Type B pancreatic cell (in vitro differentiated cells): ENCODE results near the gene TMEM132D. TPM values are rescaled to one million over a fixed set of nuclear protein-coding genes. Genes with fewer than 3 reads are reported as not detected.

Source experiments
- DNase-seq: peaks from one replicate; pipeline ENCODE4 v3.0.0; 2021; ENCODE audit warnings: mixed read lengths; ENCODE audit not compliant: unreplicated experiment; ENCODE audit errors: extremely low spot score
- H3K27ac Mint-ChIP-seq: 2 replicates; pipeline ENCODE4 v1.8.0; 2021; ENCODE audit warnings: mild to moderate bottlenecking, mixed read lengths
- H3K27me3 Mint-ChIP-seq: 2 replicates; pipeline ENCODE4 v1.8.0; 2021; ENCODE audit warnings: mixed read lengths
- H3K36me3 Mint-ChIP-seq: 2 replicates; pipeline ENCODE4 v1.8.0; 2021; ENCODE audit warnings: mixed read lengths
- H3K4me1 Mint-ChIP-seq: one replicate; pipeline ENCODE4 v1.8.0; 2021; ENCODE audit warnings: mixed read lengths; ENCODE audit not compliant: unreplicated experiment
- H3K4me3 Mint-ChIP-seq: 2 replicates; pipeline ENCODE4 v1.8.0; 2021; ENCODE audit warnings: mild to moderate bottlenecking, mixed read lengths
- H3K9me3 Mint-ChIP-seq: 2 replicates; pipeline ENCODE4 v1.8.0; 2021; ENCODE audit warnings: mixed read lengths
- total RNA-seq: library from RNA; stranded (reverse); gene quantifications from 2 replicates; pipeline ENCODE4 v1.2.1, GENCODE V29; 2021; ENCODE audit warnings: low replicate concordance
- TF ChIP-seq, protein P1 (sequence below): fragments of 200-600 bp; sonication (generic); conservative IDR thresholded peaks from 2 replicates; pipeline ENCODE4 v1.5.0; 2021; ENCODE audit warnings: antibody characterized with exemption, mild to moderate bottlenecking

TMEM132D gene
- total RNA-seq, 1 donor from 2014 or later, result 1.8 TPM

DNA sequence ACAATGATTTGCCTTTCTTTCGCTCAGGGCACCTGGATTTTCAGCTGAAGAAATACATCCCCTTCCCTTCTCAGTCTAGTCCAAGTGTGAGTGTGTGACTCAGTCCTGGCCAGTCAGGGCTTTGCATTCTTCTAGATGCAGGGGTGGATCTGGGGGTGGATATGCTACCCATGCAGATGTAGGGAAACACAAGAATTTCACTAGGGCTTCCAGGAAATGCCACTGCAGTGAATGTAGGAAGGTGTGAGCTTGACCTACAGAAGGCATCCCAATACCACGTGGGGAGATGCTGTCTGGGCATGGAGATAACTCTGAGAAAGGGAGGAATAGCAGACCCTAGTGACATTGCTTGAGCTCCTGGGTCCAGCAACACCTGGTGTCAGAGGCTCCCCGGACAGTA lies 646.3 kb downstream of the TMEM132D start:
- TF ChIP-seq, protein P1, sequence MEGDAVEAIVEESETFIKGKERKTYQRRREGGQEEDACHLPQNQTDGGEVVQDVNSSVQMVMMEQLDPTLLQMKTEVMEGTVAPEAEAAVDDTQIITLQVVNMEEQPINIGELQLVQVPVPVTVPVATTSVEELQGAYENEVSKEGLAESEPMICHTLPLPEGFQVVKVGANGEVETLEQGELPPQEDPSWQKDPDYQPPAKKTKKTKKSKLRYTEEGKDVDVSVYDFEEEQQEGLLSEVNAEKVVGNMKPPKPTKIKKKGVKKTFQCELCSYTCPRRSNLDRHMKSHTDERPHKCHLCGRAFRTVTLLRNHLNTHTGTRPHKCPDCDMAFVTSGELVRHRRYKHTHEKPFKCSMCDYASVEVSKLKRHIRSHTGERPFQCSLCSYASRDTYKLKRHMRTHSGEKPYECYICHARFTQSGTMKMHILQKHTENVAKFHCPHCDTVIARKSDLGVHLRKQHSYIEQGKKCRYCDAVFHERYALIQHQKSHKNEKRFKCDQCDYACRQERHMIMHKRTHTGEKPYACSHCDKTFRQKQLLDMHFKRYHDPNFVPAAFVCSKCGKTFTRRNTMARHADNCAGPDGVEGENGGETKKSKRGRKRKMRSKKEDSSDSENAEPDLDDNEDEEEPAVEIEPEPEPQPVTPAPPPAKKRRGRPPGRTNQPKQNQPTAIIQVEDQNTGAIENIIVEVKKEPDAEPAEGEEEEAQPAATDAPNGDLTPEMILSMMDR, result no peak
- Mint-ChIP-seq H3K4me3 (no peak overlapping the region), H3K9me3 (no peaks in the 10 kb centered on the region), H3K27me3 (peaks cover 9% of the 10 kb centered on the region), H3K36me3 (no peaks in the 10 kb centered on the region), H3K4me1 (no peaks in the 10 kb centered on the region), H3K27ac (no peak overlapping the region)
- no peak for DNase-seq

DNA sequence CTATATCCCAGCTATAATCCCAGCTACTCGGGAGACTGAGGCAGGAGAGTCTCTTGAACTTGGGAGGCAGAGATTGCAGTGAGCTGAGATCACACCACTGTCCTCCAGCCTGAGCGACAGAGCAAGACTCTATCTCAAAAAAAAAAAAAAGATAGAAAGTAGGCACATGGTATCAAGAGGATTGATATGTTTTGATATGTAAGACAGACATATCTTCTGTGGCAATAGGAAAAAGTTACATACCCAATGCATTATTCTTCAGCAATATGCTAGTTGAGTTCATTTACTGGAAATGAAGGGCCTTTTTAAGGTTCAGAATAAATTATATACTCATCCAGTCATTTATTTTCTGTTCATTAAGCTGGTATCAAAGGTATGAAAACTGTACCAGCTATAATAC lies 657.2 kb downstream of the TMEM132D start:
- Mint-ChIP-seq H3K27me3 (peaks cover 8% of the 10 kb centered on the region), H3K4me3 (no peak overlapping the region), H3K36me3 (no peaks in the 10 kb centered on the region), H3K4me1 (no peaks in the 10 kb centered on the region), H3K9me3 (no peaks in the 10 kb centered on the region), H3K27ac (no peak overlapping the region)
- TF ChIP-seq, protein P1, result no peak
- DNase-seq, result no peak

DNA sequence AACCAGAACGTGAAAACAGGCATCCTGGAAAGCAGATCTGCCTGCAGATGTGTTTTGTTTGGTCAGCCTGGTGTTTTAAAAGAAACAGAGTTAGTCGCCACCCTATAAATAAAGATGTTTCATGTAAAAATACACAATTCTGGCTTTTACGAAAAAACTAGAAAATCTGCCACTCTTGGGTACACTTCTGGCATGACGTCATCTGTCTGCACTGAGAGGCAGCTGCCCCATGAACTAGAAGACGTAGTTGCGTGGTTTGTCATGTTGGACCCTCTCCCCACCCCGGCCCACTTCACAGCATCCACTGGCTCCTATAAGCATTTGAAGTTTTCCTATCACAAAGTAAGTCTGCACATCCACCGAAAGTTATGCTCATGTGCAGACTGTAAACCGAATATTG lies 658.1 kb downstream of the TMEM132D start:
- Mint-ChIP-seq H3K4me1 (no peaks in the 10 kb centered on the region), H3K9me3 (no peaks in the 10 kb centered on the region)
- TF ChIP-seq, protein P1, result no peak

DNA sequence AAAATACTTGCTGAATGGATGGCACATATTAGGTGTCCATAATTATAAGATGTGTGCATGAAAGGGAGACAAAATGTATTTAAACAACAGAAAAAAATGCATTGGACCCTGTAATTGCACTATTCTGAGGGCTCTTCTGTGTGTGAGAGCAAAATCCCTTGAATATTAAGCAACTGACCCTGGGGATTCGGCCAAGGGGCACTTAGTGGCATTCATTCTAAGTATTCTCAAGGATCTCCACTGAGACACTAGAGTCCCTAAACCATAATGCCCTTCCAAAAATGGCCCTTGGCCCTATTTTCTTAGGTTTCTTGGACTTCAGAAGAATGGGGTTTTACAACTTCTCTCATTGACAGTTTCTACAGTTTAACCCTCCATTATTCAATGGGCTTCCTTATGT lies 662.0 kb downstream of the TMEM132D start:
- peaks cover 6% of the 10 kb centered on the region for H3K27me3 Mint-ChIP-seq
- H3K4me1 Mint-ChIP-seq, result no peaks in the 10 kb centered on the region
- H3K27ac Mint-ChIP-seq, result no peak overlapping the region
- TF ChIP-seq, protein P1, result no peak
- no peaks in the 10 kb centered on the region for H3K36me3 Mint-ChIP-seq
- no peak overlapping the region for H3K4me3 Mint-ChIP-seq
- H3K9me3 Mint-ChIP-seq, result peaks cover 5% of the 10 kb centered on the region
- DNase-seq, result no peak

More for the DNA sequence above, 658.1 kb downstream of the TMEM132D start:
- DNase-seq, result no peak
- no peak overlapping the region for H3K4me3 Mint-ChIP-seq
- H3K27me3 Mint-ChIP-seq, result peaks cover 11% of the 10 kb centered on the region
- H3K27ac Mint-ChIP-seq, result no peak overlapping the region
- no peaks in the 10 kb centered on the region for H3K36me3 Mint-ChIP-seq

DNA sequence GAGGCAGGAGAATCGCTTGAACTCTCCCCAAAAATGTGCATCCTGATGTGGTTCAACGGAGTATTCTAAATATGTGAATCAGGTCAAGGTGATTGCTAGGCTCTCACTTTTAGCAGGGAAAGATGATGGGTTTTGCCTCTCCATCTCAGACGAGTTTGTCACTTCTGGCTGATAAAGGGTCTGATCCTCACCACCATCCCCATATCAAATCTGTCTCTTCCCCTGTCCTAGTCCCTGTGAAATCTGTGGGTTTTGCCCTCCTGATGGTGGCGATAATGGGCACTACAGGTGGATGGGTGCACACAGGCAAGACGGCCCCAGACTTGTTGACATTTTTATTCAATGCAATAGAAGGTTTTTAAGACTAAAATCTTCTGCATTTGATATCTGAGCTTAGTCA lies 665.9 kb downstream of the TMEM132D start:
- Mint-ChIP-seq H3K4me3 (no peak overlapping the region), H3K27ac (no peak overlapping the region), H3K36me3 (no peaks in the 10 kb centered on the region), H3K27me3 (peaks cover 7% of the 10 kb centered on the region), H3K4me1 (no peaks in the 10 kb centered on the region), H3K9me3 (peaks cover 5% of the 10 kb centered on the region)
- DNase-seq, result no peak
- TF ChIP-seq, protein P1, result no peak

DNA sequence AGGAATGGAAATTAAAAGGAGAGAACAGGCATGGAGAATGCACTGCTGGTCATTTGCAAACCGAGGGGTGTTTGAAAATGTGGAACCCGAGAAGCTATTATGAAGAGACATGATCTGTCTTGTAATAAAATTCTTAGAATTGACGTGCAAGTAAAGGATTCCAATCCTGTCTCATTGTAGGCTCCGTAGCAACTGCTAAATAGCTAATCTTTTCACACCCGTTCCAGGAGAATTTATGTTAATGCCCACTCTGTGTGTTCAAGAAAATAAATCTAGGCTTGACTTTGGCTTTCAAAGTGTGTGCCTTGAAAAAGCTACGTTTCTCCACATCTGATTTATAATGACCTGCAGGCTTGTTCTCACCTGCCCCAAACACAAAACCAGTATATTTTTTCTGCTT lies 669.6 kb downstream of the TMEM132D start:
- no peaks in the 10 kb centered on the region for H3K36me3 Mint-ChIP-seq
- TF ChIP-seq, protein P1, result no peak
- DNase-seq, result no peak
- no peak overlapping the region for H3K4me3 Mint-ChIP-seq
- H3K9me3 Mint-ChIP-seq, result peaks cover under 1% of the 10 kb centered on the region
- no peak overlapping the region for H3K27ac Mint-ChIP-seq
- no peaks in the 10 kb centered on the region for H3K4me1 Mint-ChIP-seq
- H3K27me3 Mint-ChIP-seq, result peaks cover 7% of the 10 kb centered on the region
